HepG2 (cell line): Measurements from ENCODE around the gene FZD4. TPM values are rescaled to one million over a fixed set of nuclear protein-coding genes. Genes with fewer than 3 reads are reported as not detected.

ENCODE experiments used
- ARNT ChIP-seq: fragments of 450-650 bp; IDR thresholded peaks from 2 replicates; pipeline ENCODE4 v1.6.1; 2017
- HDAC1 ChIP-seq: sonication (generic); formaldehyde crosslinking; IDR thresholded peaks from 2 replicates; pipeline ENCODE4 v1.5.1; 2020; ENCODE audit warnings: mild to moderate bottlenecking, missing genetic modification reagents
- HDAC2 ChIP-seq: sonication (generic); formaldehyde crosslinking; IDR thresholded peaks from 2 replicates; pipeline ENCODE4 v1.4.0; 2020; ENCODE audit warnings: missing genetic modification reagents
- HOXA3 ChIP-seq: sonication (generic); formaldehyde crosslinking; IDR thresholded peaks from 2 replicates; pipeline ENCODE4 v1.5.0; 2020; ENCODE audit warnings: missing genetic modification reagents
- MAFK ChIP-seq, 2 experiments: IDR thresholded peaks in 1 of 2; conservative IDR thresholded peaks in 1 of 2; 2 replicates each; pipeline ENCODE4 v1.6.1; 2011; ENCODE audit warnings: improper control_type of control experiment in 2 of 2, low read length in 2 of 2
- NCOA2 ChIP-seq: sonication (generic); formaldehyde crosslinking; IDR thresholded peaks from 2 replicates; pipeline ENCODE4 v1.8.0; 2022; ENCODE audit warnings: inconsistent platforms
- RBM22 ChIP-seq: fragments of 200-400 bp; formaldehyde crosslinking; optimal IDR thresholded peaks from 2 replicates; pipeline ENCODE3; 2017; ENCODE audit warnings: mild to moderate bottlenecking, low read length, moderate library complexity
- RXRB ChIP-seq: IDR thresholded peaks from 2 replicates; pipeline ENCODE4 v1.6.1; 2016; ENCODE audit warnings: borderline replicate concordance, missing genetic modification reagents, missing compliant biosample characterization
- ZNF225 ChIP-seq: sonication (generic); formaldehyde crosslinking; IDR thresholded peaks from 2 replicates; pipeline ENCODE4 v1.4.0; 2020; ENCODE audit warnings: mild to moderate bottlenecking, missing genetic modification reagents
- ZNF256 ChIP-seq: sonication (generic); formaldehyde crosslinking; conservative IDR thresholded peaks from 2 replicates; pipeline ENCODE4 v1.4.0; 2020; ENCODE audit warnings: missing genetic modification reagents
- ZNF383 ChIP-seq: sonication (generic); formaldehyde crosslinking; IDR thresholded peaks from 2 replicates; pipeline ENCODE4 v1.4.0; 2020; ENCODE audit warnings: missing genetic modification reagents, mild to moderate bottlenecking, borderline replicate concordance
- polyA plus RNA-seq, 8 experiments: library from polyadenylated mRNA; depleted of rRNA in 3 of 8; stranded (reverse) in 7 of 8; unstranded in 1 of 8; fragments of >200 nt; fragmentation: Illumina TruSeq in 4 of 8; extraction: Trizol in 4 of 8; gene quantifications; 2 replicates each; pipeline versions ENCODE4 v1.2.1 to v1.2.3, GENCODE V29; 2011 to 2016; ENCODE audit warnings: low read depth in 4 of 8, missing spikeins in 1 of 8, mixed read lengths in 1 of 8; ENCODE audit not compliant: insufficient read depth in 1 of 8
- total RNA-seq, 5 experiments: library from RNA; depleted of rRNA; stranded (reverse); fragments of >200 nt; fragmentation: Illumina TruSeq; extraction: Trizol; gene quantifications; 2 replicates each; pipeline ENCODE4 v1.2.3, GENCODE V29; 2016; ENCODE audit warnings: low read depth in 1 of 5
- TF ChIP-seq, protein P1 (sequence below): sonication (generic); formaldehyde crosslinking; IDR thresholded peaks from 2 replicates; pipeline ENCODE4 v1.4.0; 2020; ENCODE audit warnings: missing genetic modification reagents
- TF ChIP-seq, protein P2 (sequence below): IDR thresholded peaks from 2 replicates; pipeline ENCODE4 v1.6.1; 2016; ENCODE audit warnings: mild to moderate bottlenecking, missing biosample characterization, missing genetic modification reagents
- TF ChIP-seq, protein P3 (sequence below): sonication (generic); formaldehyde crosslinking; IDR thresholded peaks from 2 replicates; pipeline ENCODE4 v1.4.0; 2020; ENCODE audit warnings: mild to moderate bottlenecking, missing genetic modification reagents
- TF ChIP-seq, protein P4 (sequence below): sonication (generic); formaldehyde crosslinking; IDR thresholded peaks from 2 replicates; pipeline ENCODE4 v1.5.0; 2020; ENCODE audit warnings: mild to moderate bottlenecking, missing genetic modification reagents, borderline replicate concordance

The FZD4 gene
- total and polyA plus RNA-seq, 2 of the 13 experiments (the other 11 are each of a cell fraction or from before 2014, with no cell fraction given) = 46.5 to 70.4 TPM

DNA sequence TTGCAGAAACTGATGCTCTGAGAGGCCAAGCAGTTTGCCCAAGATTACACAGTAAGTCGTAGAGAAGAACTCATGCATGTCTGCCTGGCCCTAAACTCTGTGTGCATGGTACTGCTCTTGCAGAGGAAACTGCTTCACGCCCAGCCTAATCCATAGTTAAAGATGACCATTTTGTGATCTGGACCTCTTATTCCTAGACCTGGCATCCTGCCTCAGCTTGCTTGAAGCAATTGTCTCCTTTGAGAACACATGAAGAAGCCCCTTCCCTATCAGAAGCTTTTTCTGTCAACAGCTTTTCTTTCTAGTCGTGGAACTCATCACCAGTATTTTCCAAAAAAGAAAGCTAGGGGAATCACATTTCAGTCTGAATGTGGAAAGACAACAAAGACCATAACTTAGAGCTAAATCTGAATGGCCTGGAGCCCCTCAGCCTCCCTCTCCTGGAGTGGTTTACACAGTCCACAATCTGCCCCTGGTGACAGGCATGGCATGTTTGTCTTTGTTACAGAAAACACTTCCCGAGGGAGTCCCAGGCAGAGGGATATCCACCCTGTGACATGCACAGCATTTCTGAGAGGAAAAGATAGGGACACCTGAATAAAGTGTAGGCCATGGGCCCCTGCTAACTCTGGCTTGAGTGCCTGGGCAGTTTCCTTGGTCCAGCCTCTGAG, 2.9 kb upstream of the FZD4 start (continued):
- TF ChIP-seq, protein P1, sequence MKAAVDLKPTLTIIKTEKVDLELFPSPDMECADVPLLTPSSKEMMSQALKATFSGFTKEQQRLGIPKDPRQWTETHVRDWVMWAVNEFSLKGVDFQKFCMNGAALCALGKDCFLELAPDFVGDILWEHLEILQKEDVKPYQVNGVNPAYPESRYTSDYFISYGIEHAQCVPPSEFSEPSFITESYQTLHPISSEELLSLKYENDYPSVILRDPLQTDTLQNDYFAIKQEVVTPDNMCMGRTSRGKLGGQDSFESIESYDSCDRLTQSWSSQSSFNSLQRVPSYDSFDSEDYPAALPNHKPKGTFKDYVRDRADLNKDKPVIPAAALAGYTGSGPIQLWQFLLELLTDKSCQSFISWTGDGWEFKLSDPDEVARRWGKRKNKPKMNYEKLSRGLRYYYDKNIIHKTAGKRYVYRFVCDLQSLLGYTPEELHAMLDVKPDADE = no peak
- no peak; the same call in 1 of the 2 replicates for TF ChIP-seq HOXA3 (CRISPR knock-in tag)
- no peak for TF ChIP-seq RBM22
- 0 out of 2 replicates have a peak, but pooled peaks have one; percentile 37 for TF ChIP-seq HDAC1 (CRISPR knock-in tag)
- TF ChIP-seq, protein P2, sequence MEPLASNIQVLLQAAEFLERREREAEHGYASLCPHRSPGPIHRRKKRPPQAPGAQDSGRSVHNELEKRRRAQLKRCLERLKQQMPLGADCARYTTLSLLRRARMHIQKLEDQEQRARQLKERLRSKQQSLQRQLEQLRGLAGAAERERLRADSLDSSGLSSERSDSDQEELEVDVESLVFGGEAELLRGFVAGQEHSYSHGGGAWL (CRISPR knock-in tag) = no peak
- TF ChIP-seq HDAC2 (CRISPR knock-in tag) = peak; percentile 58; the same call in 1 of the 2 replicates
- no peak for TF ChIP-seq NCOA2 (CRISPR knock-in tag)
- TF ChIP-seq, protein P3, sequence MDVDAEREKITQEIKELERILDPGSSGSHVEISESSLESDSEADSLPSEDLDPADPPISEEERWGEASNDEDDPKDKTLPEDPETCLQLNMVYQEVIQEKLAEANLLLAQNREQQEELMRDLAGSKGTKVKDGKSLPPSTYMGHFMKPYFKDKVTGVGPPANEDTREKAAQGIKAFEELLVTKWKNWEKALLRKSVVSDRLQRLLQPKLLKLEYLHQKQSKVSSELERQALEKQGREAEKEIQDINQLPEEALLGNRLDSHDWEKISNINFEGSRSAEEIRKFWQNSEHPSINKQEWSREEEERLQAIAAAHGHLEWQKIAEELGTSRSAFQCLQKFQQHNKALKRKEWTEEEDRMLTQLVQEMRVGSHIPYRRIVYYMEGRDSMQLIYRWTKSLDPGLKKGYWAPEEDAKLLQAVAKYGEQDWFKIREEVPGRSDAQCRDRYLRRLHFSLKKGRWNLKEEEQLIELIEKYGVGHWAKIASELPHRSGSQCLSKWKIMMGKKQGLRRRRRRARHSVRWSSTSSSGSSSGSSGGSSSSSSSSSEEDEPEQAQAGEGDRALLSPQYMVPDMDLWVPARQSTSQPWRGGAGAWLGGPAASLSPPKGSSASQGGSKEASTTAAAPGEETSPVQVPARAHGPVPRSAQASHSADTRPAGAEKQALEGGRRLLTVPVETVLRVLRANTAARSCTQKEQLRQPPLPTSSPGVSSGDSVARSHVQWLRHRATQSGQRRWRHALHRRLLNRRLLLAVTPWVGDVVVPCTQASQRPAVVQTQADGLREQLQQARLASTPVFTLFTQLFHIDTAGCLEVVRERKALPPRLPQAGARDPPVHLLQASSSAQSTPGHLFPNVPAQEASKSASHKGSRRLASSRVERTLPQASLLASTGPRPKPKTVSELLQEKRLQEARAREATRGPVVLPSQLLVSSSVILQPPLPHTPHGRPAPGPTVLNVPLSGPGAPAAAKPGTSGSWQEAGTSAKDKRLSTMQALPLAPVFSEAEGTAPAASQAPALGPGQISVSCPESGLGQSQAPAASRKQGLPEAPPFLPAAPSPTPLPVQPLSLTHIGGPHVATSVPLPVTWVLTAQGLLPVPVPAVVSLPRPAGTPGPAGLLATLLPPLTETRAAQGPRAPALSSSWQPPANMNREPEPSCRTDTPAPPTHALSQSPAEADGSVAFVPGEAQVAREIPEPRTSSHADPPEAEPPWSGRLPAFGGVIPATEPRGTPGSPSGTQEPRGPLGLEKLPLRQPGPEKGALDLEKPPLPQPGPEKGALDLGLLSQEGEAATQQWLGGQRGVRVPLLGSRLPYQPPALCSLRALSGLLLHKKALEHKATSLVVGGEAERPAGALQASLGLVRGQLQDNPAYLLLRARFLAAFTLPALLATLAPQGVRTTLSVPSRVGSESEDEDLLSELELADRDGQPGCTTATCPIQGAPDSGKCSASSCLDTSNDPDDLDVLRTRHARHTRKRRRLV (CRISPR knock-in tag) = no peak
- no peak for TF ChIP-seq ZNF225 (CRISPR knock-in tag)
- no peak for TF ChIP-seq ZNF256
- no peak for TF ChIP-seq ARNT
- TF ChIP-seq, protein P4, sequence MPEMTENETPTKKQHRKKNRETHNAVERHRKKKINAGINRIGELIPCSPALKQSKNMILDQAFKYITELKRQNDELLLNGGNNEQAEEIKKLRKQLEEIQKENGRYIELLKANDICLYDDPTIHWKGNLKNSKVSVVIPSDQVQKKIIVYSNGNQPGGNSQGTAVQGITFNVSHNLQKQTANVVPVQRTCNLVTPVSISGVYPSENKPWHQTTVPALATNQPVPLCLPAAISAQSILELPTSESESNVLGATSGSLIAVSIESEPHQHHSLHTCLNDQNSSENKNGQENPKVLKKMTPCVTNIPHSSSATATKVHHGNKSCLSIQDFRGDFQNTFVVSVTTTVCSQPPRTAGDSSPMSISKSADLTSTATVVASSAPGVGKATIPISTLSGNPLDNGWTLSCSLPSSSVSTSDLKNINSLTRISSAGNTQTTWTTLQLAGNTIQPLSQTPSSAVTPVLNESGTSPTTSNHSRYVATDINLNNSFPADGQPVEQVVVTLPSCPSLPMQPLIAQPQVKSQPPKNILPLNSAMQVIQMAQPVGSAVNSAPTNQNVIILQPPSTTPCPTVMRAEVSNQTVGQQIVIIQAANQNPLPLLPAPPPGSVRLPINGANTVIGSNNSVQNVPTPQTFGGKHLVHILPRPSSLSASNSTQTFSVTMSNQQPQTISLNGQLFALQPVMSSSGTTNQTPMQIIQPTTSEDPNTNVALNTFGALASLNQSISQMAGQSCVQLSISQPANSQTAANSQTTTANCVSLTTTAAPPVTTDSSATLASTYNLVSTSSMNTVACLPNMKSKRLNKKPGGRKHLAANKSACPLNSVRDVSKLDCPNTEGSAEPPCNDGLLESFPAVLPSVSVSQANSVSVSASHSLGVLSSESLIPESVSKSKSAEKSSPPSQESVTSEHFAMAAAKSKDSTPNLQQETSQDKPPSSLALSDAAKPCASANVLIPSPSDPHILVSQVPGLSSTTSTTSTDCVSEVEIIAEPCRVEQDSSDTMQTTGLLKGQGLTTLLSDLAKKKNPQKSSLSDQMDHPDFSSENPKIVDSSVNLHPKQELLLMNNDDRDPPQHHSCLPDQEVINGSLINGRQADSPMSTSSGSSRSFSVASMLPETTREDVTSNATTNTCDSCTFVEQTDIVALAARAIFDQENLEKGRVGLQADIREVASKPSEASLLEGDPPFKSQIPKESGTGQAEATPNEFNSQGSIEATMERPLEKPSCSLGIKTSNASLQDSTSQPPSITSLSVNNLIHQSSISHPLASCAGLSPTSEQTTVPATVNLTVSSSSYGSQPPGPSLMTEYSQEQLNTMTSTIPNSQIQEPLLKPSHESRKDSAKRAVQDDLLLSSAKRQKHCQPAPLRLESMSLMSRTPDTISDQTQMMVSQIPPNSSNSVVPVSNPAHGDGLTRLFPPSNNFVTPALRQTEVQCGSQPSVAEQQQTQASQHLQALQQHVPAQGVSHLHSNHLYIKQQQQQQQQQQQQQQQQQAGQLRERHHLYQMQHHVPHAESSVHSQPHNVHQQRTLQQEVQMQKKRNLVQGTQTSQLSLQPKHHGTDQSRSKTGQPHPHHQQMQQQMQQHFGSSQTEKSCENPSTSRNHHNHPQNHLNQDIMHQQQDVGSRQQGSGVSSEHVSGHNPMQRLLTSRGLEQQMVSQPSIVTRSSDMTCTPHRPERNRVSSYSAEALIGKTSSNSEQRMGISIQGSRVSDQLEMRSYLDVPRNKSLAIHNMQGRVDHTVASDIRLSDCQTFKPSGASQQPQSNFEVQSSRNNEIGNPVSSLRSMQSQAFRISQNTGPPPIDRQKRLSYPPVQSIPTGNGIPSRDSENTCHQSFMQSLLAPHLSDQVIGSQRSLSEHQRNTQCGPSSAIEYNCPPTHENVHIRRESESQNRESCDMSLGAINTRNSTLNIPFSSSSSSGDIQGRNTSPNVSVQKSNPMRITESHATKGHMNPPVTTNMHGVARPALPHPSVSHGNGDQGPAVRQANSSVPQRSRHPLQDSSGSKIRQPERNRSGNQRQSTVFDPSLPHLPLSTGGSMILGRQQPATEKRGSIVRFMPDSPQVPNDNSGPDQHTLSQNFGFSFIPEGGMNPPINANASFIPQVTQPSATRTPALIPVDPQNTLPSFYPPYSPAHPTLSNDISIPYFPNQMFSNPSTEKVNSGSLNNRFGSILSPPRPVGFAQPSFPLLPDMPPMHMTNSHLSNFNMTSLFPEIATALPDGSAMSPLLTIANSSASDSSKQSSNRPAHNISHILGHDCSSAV = no peak
- no peak for TF ChIP-seq MAFK (conservative IDR thresholded peaks at IDR 0.05 in 1 of 2, IDR thresholded peaks at IDR 0.05 in 1 of 2; ENCODE audit: low read length in 2 of 2)
- 0 out of 2 replicates have a peak, but pooled peaks have one; percentile 13 for TF ChIP-seq RXRB
- no peak for TF ChIP-seq ZNF383 (CRISPR knock-in tag)
